Measurements from ENCODE around the gene DR1.

DNA sequence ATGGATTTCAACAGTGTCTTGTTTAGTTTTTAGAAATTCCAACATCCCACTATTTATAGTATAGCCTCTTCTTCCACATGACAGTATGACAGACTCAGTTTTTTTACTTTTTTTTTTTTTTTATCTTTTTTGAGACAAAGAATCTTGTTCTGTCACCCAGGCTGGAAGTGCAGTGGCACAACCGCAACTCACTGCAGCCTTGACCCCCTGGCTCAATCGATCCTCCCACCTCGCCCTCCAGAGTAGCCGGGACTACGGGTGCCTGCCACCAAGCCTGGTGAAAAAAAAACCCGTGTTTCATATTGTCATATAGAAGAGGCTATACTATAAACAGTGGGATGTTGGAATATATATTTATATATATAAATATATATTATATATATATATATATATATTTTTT is 1.2 kb upstream of the DR1 start:
- TF ChIP-seq CTCF (IDR thresholded peaks at IDR 0.05; ENCODE audit: insufficient read depth, low read length) (no peak), POLR2AphosphoS5 (IDR thresholded peaks at IDR 0.05; ENCODE audit: low read depth) (no peak)
- TF ChIP-seq, protein P1, sequence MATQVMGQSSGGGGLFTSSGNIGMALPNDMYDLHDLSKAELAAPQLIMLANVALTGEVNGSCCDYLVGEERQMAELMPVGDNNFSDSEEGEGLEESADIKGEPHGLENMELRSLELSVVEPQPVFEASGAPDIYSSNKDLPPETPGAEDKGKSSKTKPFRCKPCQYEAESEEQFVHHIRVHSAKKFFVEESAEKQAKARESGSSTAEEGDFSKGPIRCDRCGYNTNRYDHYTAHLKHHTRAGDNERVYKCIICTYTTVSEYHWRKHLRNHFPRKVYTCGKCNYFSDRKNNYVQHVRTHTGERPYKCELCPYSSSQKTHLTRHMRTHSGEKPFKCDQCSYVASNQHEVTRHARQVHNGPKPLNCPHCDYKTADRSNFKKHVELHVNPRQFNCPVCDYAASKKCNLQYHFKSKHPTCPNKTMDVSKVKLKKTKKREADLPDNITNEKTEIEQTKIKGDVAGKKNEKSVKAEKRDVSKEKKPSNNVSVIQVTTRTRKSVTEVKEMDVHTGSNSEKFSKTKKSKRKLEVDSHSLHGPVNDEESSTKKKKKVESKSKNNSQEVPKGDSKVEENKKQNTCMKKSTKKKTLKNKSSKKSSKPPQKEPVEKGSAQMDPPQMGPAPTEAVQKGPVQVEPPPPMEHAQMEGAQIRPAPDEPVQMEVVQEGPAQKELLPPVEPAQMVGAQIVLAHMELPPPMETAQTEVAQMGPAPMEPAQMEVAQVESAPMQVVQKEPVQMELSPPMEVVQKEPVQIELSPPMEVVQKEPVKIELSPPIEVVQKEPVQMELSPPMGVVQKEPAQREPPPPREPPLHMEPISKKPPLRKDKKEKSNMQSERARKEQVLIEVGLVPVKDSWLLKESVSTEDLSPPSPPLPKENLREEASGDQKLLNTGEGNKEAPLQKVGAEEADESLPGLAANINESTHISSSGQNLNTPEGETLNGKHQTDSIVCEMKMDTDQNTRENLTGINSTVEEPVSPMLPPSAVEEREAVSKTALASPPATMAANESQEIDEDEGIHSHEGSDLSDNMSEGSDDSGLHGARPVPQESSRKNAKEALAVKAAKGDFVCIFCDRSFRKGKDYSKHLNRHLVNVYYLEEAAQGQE (IDR thresholded peaks at IDR 0.05; ENCODE audit: insufficient replicate concordance, low read depth): no peak
